Left hindlimb (tissue), 1 donor: Measurements from ENCODE around the gene MINDY1.
A peak's percentile ranks its signal among the peaks of the same experiment; 100 is the strongest.

Experiments
- DNase-seq: peaks from one replicate; pipeline ENCODE4 v3.0.0-alpha.2; 2018

MINDY1 gene

GRCh38 chr1:150981805-150982712 lies 24.6 kb downstream of the MINDY1 start, which contains the start of gene ANXA9:
TSS of gene ANXA9 (plus strand) at chr1:150982292. CDS start at chr1:150983106, 814 bp downstream.
- no peak for DNase-seq

- no peak for DNase-seq
Observed at GRCh38 chr1:150981177-150981804, 25.4 kb downstream of the MINDY1 start.

DNA sequence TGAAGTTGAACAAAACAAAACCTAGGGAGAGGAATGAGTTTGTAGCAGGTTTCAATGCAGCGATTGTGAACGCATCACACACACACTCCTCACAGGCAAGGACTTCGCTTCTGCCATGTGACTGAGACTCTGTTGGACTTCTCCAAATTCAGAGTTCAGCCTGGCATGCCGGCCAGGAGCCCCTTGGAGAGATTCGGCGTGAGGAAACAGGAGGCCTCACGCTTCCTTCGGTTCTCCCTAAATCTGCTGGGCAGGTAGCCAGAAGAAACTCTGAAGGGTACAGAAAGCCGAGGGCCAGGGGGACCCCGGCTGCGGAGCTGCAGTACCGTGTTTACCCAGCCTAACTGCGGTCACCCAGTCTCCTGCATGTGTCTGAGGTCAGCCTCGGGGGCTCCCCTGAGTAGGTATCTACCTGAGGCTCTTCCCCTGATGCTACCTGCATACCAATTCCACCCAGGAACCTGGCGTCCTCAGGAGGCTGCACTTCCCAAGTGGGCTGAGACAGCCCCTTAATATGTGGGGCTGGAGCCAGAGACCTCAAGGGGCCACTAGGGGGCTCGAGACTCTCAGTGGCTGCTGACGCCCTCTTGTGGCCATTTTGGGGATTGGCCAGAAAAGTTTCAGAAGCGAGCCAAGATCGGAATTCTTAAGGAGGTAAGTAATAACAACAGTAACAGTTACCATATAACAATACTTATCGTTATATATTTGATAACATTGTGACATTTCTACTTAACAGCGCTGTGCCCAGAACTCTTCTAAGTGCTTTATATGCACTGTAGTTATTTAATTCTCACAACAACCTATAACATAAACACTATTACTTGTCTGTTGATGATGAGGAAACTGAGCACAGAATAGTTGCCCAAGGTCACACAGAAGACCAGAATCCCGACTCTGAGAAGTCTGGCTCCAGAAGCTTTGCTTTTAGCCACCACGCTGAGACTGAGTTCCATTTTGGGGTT lies 27.3 kb downstream of the MINDY1 start:
- DNase-seq, result peak; percentile 87

- DNase-seq, result no peak
Observed at GRCh38 chr1:150976879-150977694, 29.6 kb downstream of the MINDY1 start.

DNA sequence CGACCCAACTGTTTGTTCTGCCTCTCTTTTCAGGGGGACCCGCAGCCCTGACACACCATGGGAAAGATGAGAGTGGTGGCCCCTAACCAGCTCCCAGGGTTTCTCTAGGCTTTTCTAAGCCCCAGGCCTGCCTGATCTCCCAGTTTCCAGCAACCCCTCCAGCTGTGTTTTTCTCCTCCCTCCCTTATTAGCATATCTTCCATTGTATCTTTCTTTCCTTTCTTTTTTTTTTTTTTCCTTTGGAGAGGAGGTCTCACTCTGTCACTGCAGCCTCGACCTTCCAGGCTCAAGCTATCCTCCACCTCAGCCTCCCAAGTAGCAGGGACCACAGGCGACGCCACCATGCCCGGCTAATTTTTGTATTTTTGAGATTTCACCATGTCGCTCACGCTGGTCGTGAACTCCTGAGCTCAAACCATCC lies 30.3 kb downstream of the MINDY1 start:
- DNase-seq, result no peak

- peak; percentile 91 for DNase-seq
Observed at GRCh38 chr1:150974580-150975478, 31.9 kb downstream of the MINDY1 start, which contains the start of gene CERS2. TSS of gene CERS2 (minus strand) at chr1:150974835. CDS start at chr1:150969090, 5,745 bp downstream.

DNA sequence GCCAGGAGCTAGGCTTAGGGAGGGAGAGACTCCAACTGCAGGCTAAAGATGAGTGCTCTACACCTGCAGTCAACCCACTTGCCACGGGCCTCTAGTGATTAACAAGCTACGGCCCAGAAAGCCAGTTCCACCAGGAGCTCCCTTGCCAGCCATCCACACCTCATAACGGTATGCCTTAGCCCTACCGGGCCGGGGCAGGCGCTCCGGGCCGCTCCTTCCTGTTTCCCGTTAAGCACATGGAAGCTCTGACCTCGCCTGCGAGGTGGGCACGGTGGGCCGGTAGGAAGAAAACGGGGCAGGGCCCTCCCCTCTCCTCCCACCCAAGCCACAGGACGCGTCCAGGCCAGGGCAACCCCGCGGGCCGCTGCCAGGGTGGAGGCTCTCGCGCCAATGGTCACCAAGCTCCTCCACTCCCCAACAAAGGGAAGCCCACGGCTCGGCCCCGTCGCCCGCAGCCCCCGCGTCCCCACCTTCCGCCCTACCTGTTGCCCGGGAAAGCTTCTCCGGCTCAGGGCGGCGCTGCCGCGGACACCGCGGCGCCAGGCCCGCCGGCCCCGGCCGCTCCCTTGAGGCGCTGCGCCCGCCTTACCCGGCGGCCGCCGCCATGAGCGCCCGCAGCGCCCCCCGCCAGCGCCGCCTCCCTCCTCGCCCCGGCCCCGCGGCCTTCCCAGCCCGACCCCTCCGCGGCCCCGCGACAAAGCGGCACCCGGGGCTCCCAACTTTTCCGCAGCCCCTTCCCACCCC lies 32.7 kb downstream of the MINDY1 start:
- peak; percentile 65 for DNase-seq

- no peak for DNase-seq
Observed at GRCh38 chr1:150973258-150973835, 33.4 kb downstream of the MINDY1 start.

DNA sequence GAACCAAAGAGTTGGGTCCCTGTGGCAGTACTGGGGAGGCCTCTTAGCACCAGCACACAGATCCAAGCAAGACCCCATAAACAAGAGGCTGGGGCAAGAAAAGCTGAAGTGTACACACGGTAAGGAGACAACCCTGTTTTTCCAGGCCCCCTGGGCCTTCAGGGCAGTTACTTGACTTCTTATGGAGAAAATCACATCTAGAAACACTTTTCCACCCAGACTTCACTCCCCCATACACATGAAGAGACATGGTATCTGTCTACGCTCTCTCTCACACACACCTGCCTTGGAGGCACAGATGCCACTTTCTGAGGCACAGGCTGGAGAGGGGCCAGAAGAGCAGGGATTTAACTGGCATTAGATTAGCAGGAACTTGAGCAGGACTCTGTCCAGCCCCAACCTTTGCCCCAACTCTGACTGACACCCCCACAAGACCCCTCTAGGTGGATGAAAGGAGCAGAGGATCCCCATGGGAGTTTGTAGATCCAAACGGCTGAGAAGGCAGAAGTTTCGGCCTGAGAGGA lies 34.2 kb downstream of the MINDY1 start:
- DNase-seq, result no peak

DNA sequence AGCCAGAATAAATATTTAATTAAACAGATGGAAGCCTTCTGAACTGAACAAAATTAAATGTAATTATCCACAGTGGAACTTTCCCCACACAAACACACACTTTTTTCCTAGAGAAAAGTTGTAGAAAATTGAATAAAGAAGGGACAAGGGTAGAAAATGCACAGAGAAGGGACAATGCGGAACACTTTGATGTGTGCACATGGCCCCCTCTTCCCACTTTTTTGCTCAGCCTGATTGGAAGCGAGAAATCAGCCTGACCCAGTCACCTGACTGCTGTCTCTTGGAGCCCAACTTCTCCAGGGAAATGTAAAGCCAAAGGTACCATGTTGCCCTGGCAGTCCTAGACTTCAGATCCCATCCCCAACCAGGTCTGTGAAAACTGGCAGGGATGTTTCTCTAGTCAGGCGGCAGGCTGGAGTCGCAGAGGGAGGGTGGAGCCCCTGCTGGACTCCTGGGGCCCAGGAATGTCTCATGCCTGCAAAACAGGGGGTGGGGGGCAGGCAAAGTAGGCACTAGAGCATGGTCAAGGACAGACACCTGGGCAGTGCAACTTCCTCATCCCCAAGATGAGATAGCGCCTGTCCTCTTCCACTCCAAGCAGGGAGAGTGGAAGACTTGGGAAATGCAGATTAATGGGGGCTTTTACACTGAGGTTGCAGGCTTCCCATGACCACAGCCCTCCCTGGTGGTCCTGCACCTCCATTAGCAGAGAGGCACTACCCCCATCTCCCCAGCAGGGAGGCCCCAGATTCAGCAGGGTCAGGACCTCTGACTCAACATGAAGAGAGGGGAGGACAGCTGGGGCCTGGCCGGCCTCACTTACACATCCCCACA lies 34.9 kb downstream of the MINDY1 start:
- no peak for DNase-seq

DNA sequence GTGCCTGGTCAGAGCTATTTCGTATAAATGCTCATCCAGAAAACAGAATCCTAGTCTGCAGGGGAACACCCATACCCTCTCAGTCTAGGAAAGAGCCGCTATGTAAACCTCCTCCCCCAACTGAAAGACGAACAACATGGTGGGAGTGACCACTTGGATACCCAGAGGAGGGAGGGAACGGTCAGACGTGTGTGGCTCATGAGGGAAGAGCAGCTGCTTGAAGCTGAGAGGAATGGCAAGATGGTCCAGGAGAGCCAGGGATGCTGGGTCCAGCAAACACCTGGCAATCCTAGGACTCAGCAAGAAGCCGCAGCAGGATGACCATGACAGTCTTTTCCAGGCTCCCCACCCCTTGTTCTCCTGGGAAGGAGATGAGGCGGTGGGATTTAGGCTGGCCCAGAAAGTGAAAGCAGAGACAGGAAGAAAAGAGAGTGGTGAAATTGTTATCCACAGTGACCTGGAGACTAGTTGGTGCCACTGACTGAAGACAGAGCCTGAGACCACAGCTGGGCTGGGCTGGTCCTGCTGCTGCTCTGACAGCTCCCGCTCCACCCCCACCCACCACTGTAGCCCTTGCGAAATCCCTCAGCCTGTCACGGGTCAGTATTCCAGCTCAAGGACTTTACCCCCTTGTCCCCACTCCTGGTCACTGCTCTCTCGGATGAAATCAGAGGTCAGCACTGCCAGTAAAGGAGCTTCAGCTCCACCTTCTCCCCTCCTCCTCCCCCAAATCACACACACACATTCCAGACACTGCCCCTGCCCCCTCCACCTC lies 35.7 kb downstream of the MINDY1 start:
- DNase-seq, result no peak

GRCh38 chr1:150969626-150970025 lies 37.1 kb downstream of the MINDY1 start:
- DNase-seq, result no peak

GRCh38 chr1:150968491-150968890 lies 38.2 kb downstream of the MINDY1 start:
- no peak for DNase-seq

DNA sequence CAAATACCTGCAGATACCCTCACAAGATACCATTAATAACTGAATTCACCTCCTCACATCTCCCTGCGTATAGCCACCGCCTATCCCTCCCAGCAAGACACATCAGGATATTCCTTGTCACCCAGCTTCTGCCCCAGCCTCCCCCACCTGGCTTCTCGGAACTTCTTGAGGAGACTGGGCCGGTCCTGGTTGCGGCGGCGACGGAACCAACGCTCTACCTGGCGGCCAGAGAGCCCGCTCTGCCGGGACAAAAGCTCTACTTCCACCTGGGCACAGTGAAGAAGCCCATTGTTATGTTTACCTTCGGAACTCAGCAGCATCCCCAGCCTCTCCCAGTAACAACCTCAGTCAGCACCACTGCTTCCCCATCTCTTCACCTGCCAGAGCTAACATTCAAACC lies 38.8 kb downstream of the MINDY1 start:
- no peak for DNase-seq

GRCh38 chr1:150966011-150966410 lies 40.7 kb downstream of the MINDY1 start:
- DNase-seq, result no peak

DNA sequence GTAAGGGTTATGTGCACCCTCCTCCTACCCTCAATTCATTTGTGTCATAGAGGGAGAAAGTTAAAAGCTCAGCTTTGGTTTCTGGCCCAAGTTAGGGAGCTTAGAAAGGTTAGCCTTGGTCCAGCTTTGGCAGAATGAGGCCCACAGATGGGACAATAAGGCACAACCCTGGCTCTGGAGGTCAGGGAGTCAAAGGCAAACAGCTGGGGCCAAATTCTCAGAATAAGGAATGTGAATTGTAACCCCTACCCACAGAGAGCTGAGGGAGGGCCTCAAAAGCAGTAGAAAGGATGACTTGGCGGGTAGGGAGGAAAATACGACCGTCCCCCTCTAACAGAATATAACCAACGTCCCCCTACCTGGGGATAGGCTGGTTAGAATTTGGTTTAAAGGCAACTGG lies 41.1 kb downstream of the MINDY1 start:
- no peak for DNase-seq

- DNase-seq, result no peak
Observed at GRCh38 chr1:150964164-150964489, 42.6 kb downstream of the MINDY1 start.
